Head of caudate nucleus (tissue), 42 donors: ENCODE measurements around the gene FBRS.
"Not testable (repeated sequence)": the region's sequence is repeated elsewhere in the genome, so short reads cannot be mapped to it uniquely, and the experiment has no call there.

Source experiments
- DNase-seq, 42 donors: peaks; one replicate each; pipeline versions ENCODE4 v3.0.0 to v3.0.0-alpha.2; 2020 to 2021; ENCODE audit warnings: mixed read lengths in 7 of 42
- intact Hi-C: fragments of 100-400 bp; cut with DNase I; formaldehyde crosslinking; loops from one replicate; pipeline ENCODE4 v1.15.0; 2022

FBRS gene

DNA sequence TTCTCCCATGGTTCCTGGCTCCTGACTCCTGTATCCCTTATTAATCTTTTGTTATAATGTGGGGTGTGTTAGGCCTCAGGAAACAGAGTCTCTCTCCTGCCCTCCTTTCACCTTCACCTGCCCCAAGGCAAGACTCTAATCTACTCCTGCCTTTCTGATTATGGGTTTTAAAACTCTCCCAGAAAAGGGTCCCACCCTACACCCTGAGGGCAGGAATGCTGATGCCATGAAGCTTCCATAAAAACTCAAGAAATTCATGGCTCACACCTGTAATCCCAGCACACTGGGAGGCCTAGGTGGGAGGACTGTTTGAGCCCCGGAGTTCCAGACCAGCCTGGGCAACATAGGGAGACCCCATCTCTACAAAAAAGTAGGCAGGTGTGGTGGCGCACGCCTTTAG is 22.1 kb downstream of the FBRS start:
- intact Hi-C loops, result no loop called here
- no peak for DNase-seq

GRCh38 chr16:30688701-30689100 is 30.5 kb downstream of the FBRS start:
- intact Hi-C loops, result no loop called here
- DNase-seq, result no peak

GRCh38 chr16:30691907-30692306 is 33.7 kb downstream of the FBRS start:
- intact Hi-C loops, result no loop called here
- DNase-seq, result no peak

DNA sequence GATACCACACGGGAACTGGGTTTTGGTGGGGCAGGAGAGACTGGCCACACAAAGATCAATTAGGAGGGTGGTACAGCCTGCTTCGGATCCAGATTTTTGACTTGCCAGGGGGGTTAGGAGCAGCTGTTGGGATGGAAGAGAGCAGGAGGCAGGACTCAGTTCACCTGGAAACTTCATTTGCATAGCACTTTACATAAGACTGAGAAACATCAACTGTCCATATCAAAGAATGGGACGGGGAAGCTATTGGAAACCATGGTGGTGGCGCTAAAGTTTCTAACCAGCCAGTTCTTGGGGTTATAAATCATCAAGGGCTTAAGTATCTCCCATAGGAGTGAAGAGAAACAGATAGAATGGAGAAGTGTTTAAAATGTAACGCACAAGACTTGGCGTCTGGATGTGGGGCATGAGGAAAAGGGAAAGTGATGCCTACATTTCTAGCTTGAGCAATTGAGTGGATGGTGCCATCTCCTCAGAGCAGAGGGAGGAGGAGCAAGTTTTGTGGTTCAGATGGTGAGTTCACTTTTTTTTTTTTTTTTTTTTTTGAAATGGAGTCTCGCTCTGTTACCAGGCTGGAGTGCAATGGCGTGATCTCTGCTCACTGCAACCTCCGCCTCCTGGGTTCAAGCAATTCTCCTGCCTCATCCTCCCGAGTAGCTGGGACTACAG is 34.3 kb downstream of the FBRS start:
- DNase-seq, result no peak
- intact Hi-C loops, result no loop called here

DNA sequence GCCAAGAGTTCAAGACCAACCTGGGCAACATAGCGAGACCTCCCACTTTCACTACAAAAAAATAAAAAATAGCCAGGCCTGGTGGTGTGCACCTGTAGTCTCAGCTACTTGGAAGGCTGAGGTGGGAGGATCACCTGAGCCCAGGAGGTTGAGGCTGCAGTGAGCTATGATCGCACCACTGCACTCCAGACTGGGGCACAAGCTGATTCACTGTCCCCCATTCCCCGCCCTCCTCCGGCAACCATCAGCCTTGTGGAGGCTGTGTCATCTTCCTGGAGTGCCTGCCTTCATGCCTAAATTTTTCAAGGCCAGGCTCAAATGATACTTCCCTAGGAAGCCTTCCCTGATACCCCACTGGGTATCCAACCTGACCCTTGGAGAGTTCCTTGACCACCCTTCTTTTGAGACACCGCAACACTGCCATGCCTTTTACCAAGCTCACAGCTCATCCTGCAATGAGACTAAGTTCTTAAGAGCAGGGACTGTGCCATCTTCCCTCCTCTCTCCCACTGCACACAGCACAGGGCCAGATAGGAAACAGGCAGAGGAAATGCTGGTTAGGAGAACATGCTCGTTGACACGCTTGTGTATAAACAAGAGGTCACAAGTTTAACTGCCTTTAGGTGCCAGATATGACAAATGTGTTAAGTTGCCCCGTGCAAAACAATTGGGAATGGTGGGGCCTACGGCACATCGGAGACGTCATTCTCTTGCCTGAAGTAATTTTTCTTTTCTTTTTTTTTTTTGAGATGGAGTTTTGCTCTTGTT is 36.9 kb downstream of the FBRS start:
- intact Hi-C loops, result loop anchor here (5.0 kb wide), 2 partner anchors 52 to 618 kb away; partner anchors contain the start of genes PHKG2 and PPP4C
- DNase-seq, result no peak

GRCh38 chr16:30696646-30697045 is 38.4 kb downstream of the FBRS start:
- intact Hi-C loops, result loop anchor here (5.0 kb wide), 2 partner anchors 51 to 619 kb away; partner anchors contain the start of genes PHKG2 and PPP4C
- not testable (repeated sequence) for DNase-seq

DNA sequence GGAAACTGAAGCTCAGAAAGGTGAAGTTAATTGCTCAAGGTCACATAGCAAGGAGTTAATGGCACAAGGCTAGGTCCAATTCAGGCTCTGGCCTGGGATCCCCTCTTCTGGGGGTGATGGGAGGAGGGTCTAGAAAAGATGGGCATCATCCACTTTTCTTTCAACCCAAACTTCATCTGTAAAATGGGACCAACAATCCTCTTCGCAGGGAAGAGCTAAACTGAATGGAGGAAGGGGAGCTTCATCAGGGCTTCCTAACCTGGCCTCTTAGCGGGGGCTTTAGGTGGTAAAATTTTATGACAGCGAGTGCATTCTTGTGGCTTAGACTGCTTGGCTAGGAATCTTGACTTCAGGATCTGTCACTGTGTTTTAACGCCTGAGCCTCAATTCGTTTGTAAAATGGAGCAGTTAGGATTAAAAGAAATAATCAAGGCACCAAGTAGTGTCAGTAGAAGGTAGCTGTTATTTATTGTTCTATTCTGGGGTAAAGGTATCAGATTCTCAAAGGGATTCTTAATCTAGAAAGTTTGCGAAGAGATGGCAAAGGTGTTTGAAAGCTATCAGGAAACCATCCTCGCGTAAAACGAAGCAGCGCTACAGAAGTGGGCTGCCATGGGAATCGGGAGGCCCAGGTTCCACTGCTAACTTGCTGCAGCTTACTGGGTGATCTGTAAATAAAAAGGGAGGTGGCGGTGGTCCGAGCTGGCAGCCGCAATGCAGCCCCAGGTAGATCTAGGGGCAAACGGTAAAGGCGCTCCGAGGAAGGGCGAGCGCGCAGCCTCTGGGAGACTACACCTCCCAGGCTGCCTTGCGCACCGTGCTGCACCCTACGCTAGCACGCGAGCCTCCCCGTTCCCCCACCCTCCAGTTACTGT is 39.3 kb downstream of the FBRS start:
- intact Hi-C loops, result loop anchor here (1.0 to 5.0 kb wide), 3 partner anchors 39 to 620 kb away; partner anchors contain the start of genes FBRS, PHKG2 and PPP4C
- peak in 40 of 42 donors; percentile 96 to 100 (median 99) for DNase-seq

- DNase-seq, result peak; percentile 60 to 99 (median 88)
- intact Hi-C loops, result loop anchor here (1.0 to 5.0 kb wide), 3 partner anchors 40 to 621 kb away; partner anchors contain the start of genes FBRS, PHKG2 and PPP4C
These were observed 40.0 kb downstream of the FBRS start for GRCh38 chr16:30698139-30698815.

DNA sequence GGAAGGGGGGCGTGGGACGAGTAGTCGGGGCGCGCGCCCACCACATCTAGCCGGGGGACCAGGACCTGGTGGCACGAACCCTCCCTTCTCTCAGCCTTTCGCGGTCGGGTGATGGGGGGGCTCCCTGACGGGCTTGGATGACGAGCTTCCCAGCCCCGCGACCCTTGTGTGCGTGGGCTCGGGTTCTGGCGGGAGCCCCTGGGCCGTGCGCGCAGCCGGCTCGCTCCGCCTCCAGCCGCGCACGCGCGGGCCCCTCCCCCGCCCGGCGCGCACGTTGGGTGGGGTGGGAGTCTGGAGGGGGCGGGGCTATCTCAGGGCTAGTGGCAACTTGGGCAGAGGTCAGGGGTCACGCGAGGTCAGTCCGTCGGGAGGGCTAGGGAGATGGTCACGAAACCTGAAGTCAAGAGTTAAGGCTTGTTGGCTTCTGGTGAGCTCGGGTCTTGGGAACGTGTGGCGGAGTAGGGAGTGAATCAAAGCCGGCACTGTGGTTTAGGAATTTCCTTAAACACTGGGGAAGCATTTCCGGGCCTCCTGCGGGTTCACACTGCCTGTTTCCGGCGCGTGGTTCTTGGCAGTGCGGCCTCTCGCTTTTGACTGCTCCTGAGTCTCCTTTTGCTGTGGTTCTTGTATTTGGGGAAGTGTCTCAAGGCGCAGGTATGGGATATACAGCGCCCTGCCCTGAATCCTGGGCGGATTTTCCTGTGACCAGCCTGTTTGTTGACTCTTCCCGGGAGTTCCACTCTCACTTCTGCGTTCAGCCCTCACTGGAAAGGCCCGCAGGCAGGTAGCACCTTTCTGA is 40.8 kb downstream of the FBRS start, which contains the start of gene SRCAP:
TSS of gene SRCAP (plus strand) at position 356 of the 799 bp plus-strand sequence. CDS start 1,654 bp downstream, outside the sequence.
- peak; percentile 62 to 92 (median 82) for DNase-seq
- intact Hi-C loops, result loop anchor here (1.0 to 5.0 kb wide), 3 partner anchors 41 to 622 kb away; partner anchors contain the start of genes FBRS, PHKG2 and PPP4C

DNA sequence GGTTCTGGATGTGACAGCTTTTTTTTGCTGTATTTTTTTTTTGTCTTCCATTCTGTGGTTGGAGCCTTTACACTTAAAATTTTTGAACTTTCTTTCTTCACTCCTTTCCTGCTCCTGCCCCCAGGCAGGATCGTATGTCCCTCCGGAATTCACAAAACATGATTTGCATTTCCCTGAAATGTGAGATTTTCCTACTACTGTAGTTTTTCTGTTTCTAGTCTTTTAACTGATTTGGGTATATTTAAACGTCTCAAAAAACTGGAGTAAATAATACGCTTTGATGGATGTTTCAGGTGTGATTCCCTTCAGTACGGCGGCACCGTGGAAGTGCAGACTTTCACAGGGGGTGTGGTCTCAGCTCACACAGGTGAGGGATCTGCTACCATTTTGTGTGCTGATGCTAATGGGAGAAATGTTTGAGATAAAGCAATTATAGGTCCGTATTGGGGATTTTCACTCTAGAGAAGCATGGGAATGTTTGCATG is 41.4 kb downstream of the FBRS start:
- DNase-seq, result no peak
- intact Hi-C loops, result loop anchor here (5.0 kb wide), 2 partner anchors 48 to 622 kb away; partner anchors contain the start of genes PHKG2 and PPP4C

DNA sequence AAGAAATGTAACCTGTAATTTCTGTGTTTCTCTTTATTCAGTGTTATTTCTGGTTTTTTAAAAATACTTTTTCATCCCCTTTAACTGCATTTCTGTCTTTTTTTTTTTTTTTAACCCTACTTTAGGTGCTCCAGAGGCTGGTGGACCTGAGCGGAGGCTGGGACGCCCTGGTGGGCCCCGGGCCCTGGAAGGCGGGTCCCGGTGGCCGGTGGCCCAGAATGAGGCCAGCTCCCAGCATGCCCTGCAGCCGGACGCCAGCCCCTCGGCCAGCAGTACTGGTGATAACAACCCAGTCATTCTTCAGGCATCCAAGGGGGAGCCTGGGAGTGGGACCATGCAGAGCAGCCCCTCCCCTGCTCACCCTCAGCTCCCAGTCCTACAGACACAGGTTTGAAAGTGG is 42.3 kb downstream of the FBRS start:
- peak in 2 of 42 donors; percentile 19 to 28 for DNase-seq
- intact Hi-C loops, result no loop called here

DNA sequence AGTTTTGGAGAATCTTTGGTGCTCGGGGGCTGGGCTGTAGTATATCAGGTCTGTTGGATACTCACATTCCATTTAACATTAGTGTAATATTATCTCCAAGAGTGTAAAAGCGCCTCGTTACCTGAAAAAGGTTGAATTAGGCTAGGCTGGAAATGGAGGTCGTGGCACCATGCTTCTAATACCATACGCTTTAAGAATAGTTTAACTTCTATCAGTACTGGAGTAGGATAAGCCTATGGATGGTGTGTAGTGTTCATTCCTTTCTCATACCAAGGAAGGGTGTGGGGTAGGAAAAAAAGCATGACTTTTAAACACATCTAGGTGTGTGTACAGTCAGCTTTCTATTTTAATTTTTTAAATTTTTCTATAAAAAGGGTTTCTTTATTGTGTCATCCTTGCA is 42.7 kb downstream of the FBRS start:
- intact Hi-C loops, result no loop called here
- no peak for DNase-seq

DNA sequence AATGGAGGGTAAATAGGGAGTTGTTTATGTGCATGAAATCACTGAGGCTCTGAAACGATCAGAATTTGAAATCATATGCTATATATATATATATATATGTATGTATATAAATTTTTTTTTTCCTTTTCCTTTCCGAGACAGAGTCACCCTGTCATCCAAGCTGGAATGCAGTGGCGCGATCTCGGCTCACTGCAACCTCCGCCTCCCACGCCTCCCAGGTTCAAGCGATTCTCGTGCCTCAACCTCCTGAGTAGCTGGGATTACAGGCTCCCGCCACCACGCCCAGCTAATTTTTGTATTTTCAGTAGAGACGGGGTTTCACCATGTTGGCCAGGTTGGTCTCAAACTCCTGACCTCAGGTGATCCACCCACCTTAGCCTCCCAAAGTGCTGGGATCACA is 44.8 kb downstream of the FBRS start:
- intact Hi-C loops, result not testable (repeated sequence)
- DNase-seq, result peak in 7 of 42 donors; percentile 22 to 53 (median 39)

DNA sequence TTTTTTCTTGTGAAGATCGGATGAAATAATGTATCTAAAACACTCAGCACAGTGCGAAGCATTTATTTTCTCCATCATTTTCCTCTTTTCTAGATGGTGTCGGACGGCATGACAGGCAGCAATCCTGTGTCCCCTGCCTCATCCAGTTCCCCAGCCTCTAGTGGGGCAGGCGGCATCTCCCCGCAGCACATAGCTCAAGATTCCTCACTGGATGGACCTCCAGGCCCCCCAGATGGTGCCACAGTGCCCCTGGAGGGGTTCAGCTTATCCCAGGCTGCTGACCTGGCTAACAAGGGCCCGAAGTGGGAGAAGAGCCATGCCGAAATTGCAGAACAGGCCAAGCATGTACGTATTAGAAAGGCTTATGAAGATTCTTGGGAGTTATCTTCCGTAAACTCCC is 45.7 kb downstream of the FBRS start:
- intact Hi-C loops, result no loop called here
- no peak for DNase-seq

DNA sequence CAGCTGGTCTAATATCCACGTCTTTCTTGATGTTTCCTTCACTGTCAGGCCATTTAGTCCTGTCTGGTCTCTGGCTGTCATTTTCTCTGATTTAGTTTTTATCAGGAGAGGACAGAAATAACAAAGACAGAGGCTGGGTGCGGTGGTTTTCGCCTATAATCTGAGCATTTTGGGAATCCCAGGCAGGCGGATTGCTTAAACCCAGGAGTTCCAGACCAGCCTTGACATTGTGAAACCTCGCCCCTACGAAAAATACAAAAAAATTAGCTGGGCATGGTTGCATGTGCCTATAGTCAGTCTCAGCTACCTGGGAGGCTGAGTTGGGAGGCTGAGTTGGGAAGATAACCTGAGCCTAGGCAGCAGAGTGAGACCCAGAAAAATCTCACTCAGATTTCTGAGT is 47.8 kb downstream of the FBRS start:
- intact Hi-C loops, result no loop called here
- DNase-seq, result no peak

- DNase-seq, result no peak
- intact Hi-C loops, result no loop called here
These were observed 52.7 kb downstream of the FBRS start for GRCh38 chr16:30710971-30711370.

DNA sequence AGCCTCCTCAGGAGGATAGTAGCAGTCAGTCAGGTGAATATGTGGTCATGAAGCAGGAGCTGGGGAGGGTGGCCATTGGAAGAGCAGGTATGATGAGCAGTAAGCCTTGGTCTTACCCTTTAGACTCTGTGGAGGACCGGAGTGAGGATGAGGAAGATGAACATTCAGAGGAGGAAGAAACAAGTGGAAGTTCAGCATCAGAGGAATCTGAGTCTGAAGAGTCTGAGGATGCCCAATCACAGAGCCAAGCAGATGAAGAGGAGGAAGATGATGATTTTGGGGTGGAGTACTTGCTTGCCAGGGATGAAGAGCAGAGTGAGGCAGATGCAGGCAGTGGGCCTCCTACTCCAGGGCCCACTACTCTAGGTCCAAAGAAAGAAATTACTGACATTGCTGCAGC is 53.5 kb downstream of the FBRS start:
- intact Hi-C loops, result no loop called here
- no peak for DNase-seq
